ENCODE data around the gene SLC25A23.

SLC25A23 gene

GRCh38 chr19:6414793-6415590 lies 44.6 kb downstream of the SLC25A23 start:
- no peak for TF ChIP-seq CTCF (conservative IDR thresholded peaks at IDR 0.05; ENCODE audit: low read depth, low read length)
- no peak for DNase-seq (ENCODE audit: low read depth)
- no peak overlapping the region for H3K4me3 ChIP-seq (ENCODE audit: low read depth, low read length)

- DNase-seq (ENCODE audit: low read depth): no peak
- no peak for TF ChIP-seq CTCF (conservative IDR thresholded peaks at IDR 0.05; ENCODE audit: low read depth, low read length)
- H3K4me3 ChIP-seq (ENCODE audit: low read depth, low read length): no peak overlapping the region
Observed at GRCh38 chr19:6413721-6414643, 45.6 kb downstream of the SLC25A23 start.

- no peak for TF ChIP-seq CTCF (conservative IDR thresholded peaks at IDR 0.05; ENCODE audit: low read depth, low read length)
Observed at GRCh38 chr19:6413291-6413690, 46.3 kb downstream of the SLC25A23 start.

GRCh38 chr19:6412447-6413091 lies 47.0 kb downstream of the SLC25A23 start:
- TF ChIP-seq CTCF (conservative IDR thresholded peaks at IDR 0.05; ENCODE audit: low read depth, low read length): peak; percentile 73
- no peak overlapping the region for H3K4me3 ChIP-seq (ENCODE audit: low read depth, low read length)
- peak; percentile 31 for DNase-seq (ENCODE audit: low read depth)

More at GRCh38 chr19:6413291-6413690, 46.3 kb downstream of the SLC25A23 start:
- no peak overlapping the region for H3K4me3 ChIP-seq (ENCODE audit: low read depth, low read length)
- DNase-seq (ENCODE audit: low read depth): no peak

- TF ChIP-seq CTCF (conservative IDR thresholded peaks at IDR 0.05; ENCODE audit: low read depth, low read length): no peak
- no peak for DNase-seq (ENCODE audit: low read depth)
- H3K4me3 ChIP-seq (ENCODE audit: low read depth, low read length): no peak overlapping the region
Observed at GRCh38 chr19:6412061-6412446, 47.5 kb downstream of the SLC25A23 start.

GRCh38 chr19:6409346-6409745 lies 50.2 kb downstream of the SLC25A23 start:
- DNase-seq (ENCODE audit: low read depth): no peak
- no peak for TF ChIP-seq CTCF (conservative IDR thresholded peaks at IDR 0.05; ENCODE audit: low read depth, low read length)
- H3K4me3 ChIP-seq (ENCODE audit: low read depth, low read length): no peak overlapping the region

Measured in choroid plexus epithelial cell (primary cell).